GM12878 (cell line): Measurements from ENCODE around the gene KRTAP9-1. TPM values are rescaled to one million over a fixed set of nuclear protein-coding genes. Genes with fewer than 3 reads are reported as not detected.

Experiments
- ATAC-seq: fragments of 200-7000 bp; cut with Tn5 transposase; 3 replicates; pipeline ENCODE4 v1.9.1; 2020; ENCODE audit warnings: mild to moderate bottlenecking, moderate library complexity
- BruUV-seq: library from RNA; stranded (reverse); fragments of 400-500 nt; replicated peaks from 2 replicates; lab custom pipeline; 2021; lab: Mats Ljungman, UMichigan
- CTCF ChIA-PET: fragments of 300-600 bp; sonication (Branson Sonifier 250); formaldehyde crosslinking; extraction: SDS; loops from one replicate; lab custom pipeline; 2021; ENCODE audit warnings: inconsistent platforms; lab: Yijun Ruan, JAX
- POLR2A ChIA-PET: fragments of 350-600 bp; formaldehyde crosslinking; extraction: SDS; loops from one replicate; lab custom pipeline; 2021; ENCODE audit warnings: inconsistent platforms; lab: Charles Lee
- RAD21 ChIA-PET: fragments of 300-600 bp; sonication (Branson Sonifier 250); formaldehyde crosslinking; loops from one replicate; lab custom pipeline; 2023; ENCODE audit warnings: antibody characterized with exemption; ENCODE audit not compliant: unreplicated experiment; lab: Charles Lee
- SMC1A ChIA-PET: fragments of 300-600 bp; sonication (Branson Sonifier 250); formaldehyde crosslinking; loops from one replicate; lab custom pipeline; 2023; ENCODE audit not compliant: unreplicated experiment, uncharacterized antibody; lab: Charles Lee
- DNase-seq: peaks from one replicate; pipeline ENCODE4 v3.0.0-alpha.2; 2011; ENCODE audit warnings: low read depth, low spot score
- FAIRE-seq: peaks from 3 replicates; lab custom pipeline; 2011; peaks lifted over from hg19 to GRCh38; lab: Jason Lieb, UNC
- H2AFZ ChIP-seq: 2 replicates; pipeline ENCODE4 v1.6.0; 2011; ENCODE audit warnings: low read depth, low read length, control low read depth; ENCODE audit not compliant: control insufficient read depth
- H3K27ac ChIP-seq: 2 replicates; pipeline ENCODE4 v1.5.1; 2011; ENCODE audit warnings: control low read depth; ENCODE audit not compliant: control insufficient read depth, insufficient read depth
- H3K27me3 ChIP-seq, 2 experiments: replicated peaks in 1 of 2; 2 replicates each; pipeline versions ENCODE4 v1.6.0 to v1.6.1; 2011; ENCODE audit warnings: low read length in 1 of 2; ENCODE audit not compliant: control insufficient read depth in 2 of 2, insufficient read depth in 2 of 2
- H3K36me3 ChIP-seq, 2 experiments: 2 replicates each; pipeline ENCODE4 v1.5.1; 2011; ENCODE audit warnings: low read length in 1 of 2; ENCODE audit not compliant: control insufficient read depth in 2 of 2, insufficient read depth in 2 of 2
- H3K4me1 ChIP-seq: 2 replicates; pipeline ENCODE4 v1.6.1; 2011; ENCODE audit warnings: mild to moderate bottlenecking, low read length, moderate library complexity, mixed read lengths; ENCODE audit not compliant: control insufficient read depth, insufficient read depth
- H3K4me2 ChIP-seq: 2 replicates; pipeline ENCODE4 v1.6.0; 2011; ENCODE audit warnings: control low read depth; ENCODE audit not compliant: control insufficient read depth, insufficient read depth
- H3K4me3 ChIP-seq: fragments of 200-600 bp; sonication (generic); 2 replicates; pipeline ENCODE4 v1.5.1; 2016
- H3K79me2 ChIP-seq: 2 replicates; pipeline ENCODE4 v1.6.0; 2011; ENCODE audit warnings: low read length; ENCODE audit not compliant: control insufficient read depth, insufficient read depth
- H3K9ac ChIP-seq: 2 replicates; pipeline ENCODE4 v1.8.0; 2011; ENCODE audit warnings: low read length, control low read depth, mixed read lengths; ENCODE audit not compliant: control insufficient read depth, insufficient read depth
- H3K9me3 ChIP-seq: replicated peaks from 3 replicates; pipeline ENCODE4 v1.5.1; 2011; ENCODE audit warnings: mild to moderate bottlenecking, low read length; ENCODE audit not compliant: control insufficient read depth, insufficient read depth
- H4K20me1 ChIP-seq: 2 replicates; pipeline ENCODE4 v1.6.0; 2011; ENCODE audit not compliant: control insufficient read depth, insufficient read depth
- HSF1 ChIP-seq: fragments of 150-350 bp; IDR thresholded peaks from 2 replicates; pipeline ENCODE4 v1.6.1; 2014; ENCODE audit warnings: mild to moderate bottlenecking, low read depth, low read length
- MYC ChIP-seq: IDR thresholded peaks from 2 replicates; pipeline ENCODE4 v1.6.1; 2011; ENCODE audit warnings: mild to moderate bottlenecking, low read length, moderate library complexity, inconsistent platforms; ENCODE audit not compliant: insufficient read depth, insufficient replicate concordance, insufficient read length, severe bottlenecking
- NFXL1 ChIP-seq: fragments of 450-650 bp; IDR thresholded peaks from 2 replicates; pipeline ENCODE4 v1.6.1; 2017; ENCODE audit warnings: antibody characterized with exemption, mild to moderate bottlenecking, borderline replicate concordance
- NKRF ChIP-seq: fragments of 450-650 bp; conservative IDR thresholded peaks from 2 replicates; pipeline ENCODE4 v1.6.1; 2017; ENCODE audit warnings: mild to moderate bottlenecking, moderate library complexity
- PKNOX1 ChIP-seq: fragments of 450-650 bp; IDR thresholded peaks from 2 replicates; pipeline ENCODE4 v1.6.1; 2016; ENCODE audit warnings: mild to moderate bottlenecking
- POLR2AphosphoS2 ChIP-seq: IDR thresholded peaks from 2 replicates; pipeline ENCODE4 v1.6.1; 2011; ENCODE audit warnings: low read depth, mild to moderate bottlenecking, low read length, improper control_type of control experiment, moderate library complexity
- STAT1 ChIP-seq: fragments of 450-650 bp; conservative IDR thresholded peaks from 2 replicates; pipeline ENCODE4 v1.6.1; 2014; ENCODE audit warnings: antibody characterized with exemption, mild to moderate bottlenecking
- STAT3 ChIP-seq: IDR thresholded peaks from 2 replicates; pipeline ENCODE4 v1.6.1; 2011; ENCODE audit warnings: low read depth, low read length, improper control_type of control experiment
- YY1 ChIP-seq: IDR thresholded peaks from 2 replicates; pipeline ENCODE4 v1.6.1; 2011; ENCODE audit warnings: low read depth, mild to moderate bottlenecking, low read length
- ZBTB11 ChIP-seq: fragments of 450-650 bp; formaldehyde crosslinking; IDR thresholded peaks from 2 replicates; pipeline ENCODE4 v1.5.0; 2022; ENCODE audit warnings: mild to moderate bottlenecking, missing genetic modification characterization
- ZBTB4 ChIP-seq: fragments of 450-650 bp; formaldehyde crosslinking; IDR thresholded peaks from 2 replicates; pipeline ENCODE4 v1.4.0; 2022; ENCODE audit warnings: mild to moderate bottlenecking, moderate library complexity
- WGBS: methylation state at CpG from one replicate; pipeline ENCODE4 v1.1.6; 2016; ENCODE audit warnings: low lambda C conversion rate; ENCODE audit not compliant: insufficient replicate concordance, insufficient coverage; ENCODE audit errors: missing lambda C conversion rate; 5-methylcytosine and 5-hydroxymethylcytosine counted together
- in situ Hi-C: fragments of 300-500 bp; cut with MboI; formaldehyde crosslinking; loops from 9 replicates; pipeline ENCODE4 v1.14.3; 2018; ENCODE audit warnings: mixed read lengths
- intact Hi-C: fragments of 100-400 bp; cut with micrococcal nuclease; formaldehyde crosslinking; loops from one replicate; pipeline ENCODE4 v1.14.2; 2022; ENCODE audit not compliant: unreplicated experiment
- polyA plus RNA-seq, 11 experiments: library from polyadenylated mRNA; depleted of rRNA in 4 of 11; unstranded in 6 of 11; stranded (reverse) in 5 of 11; fragments of >200 nt; fragmentation: Nextera tagmentation in 4 of 11; fragmentation: Illumina TruSeq in 1 of 11; extraction: Ambion mirVana in 4 of 11; extraction: Trizol in 1 of 11; gene quantifications; 1 replicate in 1 of 11; 2 replicates in 10 of 11; pipeline versions ENCODE4 v1.2.1 to v1.2.3, GENCODE V29; 2011 to 2016; ENCODE audit warnings: inconsistent platforms in 2 of 11, missing spikeins in 2 of 11, low read depth in 1 of 11
- total RNA-seq, 4 experiments: library from RNA; depleted of rRNA in 3 of 4; stranded (reverse); fragments of >200 nt in 3 of 4; fragmentation: Illumina TruSeq in 1 of 4; extraction: Trizol in 1 of 4; gene quantifications; 2 replicates each; pipeline versions ENCODE4 v1.2.1 to v1.2.3, GENCODE V29; 2013 to 2021

KRTAP9-1 gene
- total and polyA plus RNA-seq, 10 of the 15 experiments (the other 5 are each of a cell fraction or from before 2014, with no cell fraction given) = not detected

- TF ChIP-seq ZBTB11 (CRISPR knock-in tag) = no peak
- no peak for TF ChIP-seq YY1
- no peak for TF ChIP-seq STAT1
- TF ChIP-seq NKRF = no peak
Measured at GRCh38 chr17:41151525-41151924, 38.2 kb upstream of the KRTAP9-1 start (continued).

- no peak overlapping the region for H3K9ac ChIP-seq
- RAD21 ChIA-PET = no interaction called here
- WGBS = 0% methylated on average over 2 of the region's 2 CpGs
- H3K36me3 ChIP-seq = no peaks in the 10 kb centered on the region
- H3K4me3 ChIP-seq = no peak overlapping the region
- FAIRE-seq = no peak
- no peaks in the 10 kb centered on the region for H3K9me3 ChIP-seq
- ATAC-seq = no peak
- no peaks in the 10 kb centered on the region for H3K79me2 ChIP-seq
- SMC1A ChIA-PET = no interaction called here
- H3K27me3 ChIP-seq = no peaks in the 10 kb centered on the region
- BruUV-seq = no TSS peak
- POLR2A ChIA-PET = no interaction called here
- no peak overlapping the region for H3K4me2 ChIP-seq
- intact Hi-C loops (no loop called here), in situ Hi-C loops (no loop called here)
- H3K27ac ChIP-seq = no peak overlapping the region
- DNase-seq = no peak
- no peak overlapping the region for H2AFZ ChIP-seq
- no peaks in the 10 kb centered on the region for H3K4me1 ChIP-seq
- CTCF ChIA-PET = no interaction called here
- H4K20me1 ChIP-seq = no peaks in the 10 kb centered on the region
- TF ChIP-seq NFXL1 (no peak), ZBTB4 (CRISPR knock-in tag) (no peak), MYC (no peak), PKNOX1 (no peak), POLR2AphosphoS2 (no peak), STAT3 (no peak), HSF1 (no peak), STAT1 (no peak)
Measured at GRCh38 chr17:41153856-41154255, 35.8 kb upstream of the KRTAP9-1 start.
